Suprapubic skin (tissue), 3 donors: ENCODE results near the gene AFF2.

Source experiments
- POLR2A ChIP-seq, 2 donors: fragments of 450-650 bp; IDR thresholded peaks; one replicate each; pipeline ENCODE4 v1.6.1; 2017; ENCODE audit warnings: antibody characterized with exemption in 2 of 2, mild to moderate bottlenecking in 2 of 2, moderate library complexity in 2 of 2
- TF ChIP-seq, protein P1 (sequence below), 2 donors: fragments of 200-600 bp in 1 of 2; fragments of 450-650 bp in 1 of 2; sonication (generic) in 1 of 2; IDR thresholded peaks; one replicate each; pipeline ENCODE4 v1.5.1; 2016 to 2019; ENCODE audit warnings: antibody characterized with exemption in 2 of 2, mild to moderate bottlenecking in 1 of 2, moderate library complexity in 1 of 2

DNA sequence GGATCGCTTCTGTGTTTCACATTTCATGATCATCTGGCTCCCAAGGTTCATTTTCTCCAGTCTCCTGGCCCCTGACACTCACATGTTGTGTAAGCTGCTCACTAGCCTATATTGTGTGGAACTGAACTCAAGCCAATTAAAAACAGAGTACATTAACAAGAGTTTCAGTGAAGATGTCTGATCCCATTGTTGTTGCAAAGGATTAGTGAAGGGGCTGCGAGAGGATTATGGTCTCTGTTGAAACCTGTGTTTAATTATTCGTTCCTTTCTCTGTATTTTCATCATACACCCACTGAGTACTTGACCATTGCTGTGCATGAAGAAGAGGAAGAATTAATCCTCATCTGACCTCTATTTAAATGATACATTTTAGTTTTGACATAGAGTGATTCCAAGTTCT lies 54.7 kb downstream of the AFF2 start:
- TF ChIP-seq, protein P1, sequence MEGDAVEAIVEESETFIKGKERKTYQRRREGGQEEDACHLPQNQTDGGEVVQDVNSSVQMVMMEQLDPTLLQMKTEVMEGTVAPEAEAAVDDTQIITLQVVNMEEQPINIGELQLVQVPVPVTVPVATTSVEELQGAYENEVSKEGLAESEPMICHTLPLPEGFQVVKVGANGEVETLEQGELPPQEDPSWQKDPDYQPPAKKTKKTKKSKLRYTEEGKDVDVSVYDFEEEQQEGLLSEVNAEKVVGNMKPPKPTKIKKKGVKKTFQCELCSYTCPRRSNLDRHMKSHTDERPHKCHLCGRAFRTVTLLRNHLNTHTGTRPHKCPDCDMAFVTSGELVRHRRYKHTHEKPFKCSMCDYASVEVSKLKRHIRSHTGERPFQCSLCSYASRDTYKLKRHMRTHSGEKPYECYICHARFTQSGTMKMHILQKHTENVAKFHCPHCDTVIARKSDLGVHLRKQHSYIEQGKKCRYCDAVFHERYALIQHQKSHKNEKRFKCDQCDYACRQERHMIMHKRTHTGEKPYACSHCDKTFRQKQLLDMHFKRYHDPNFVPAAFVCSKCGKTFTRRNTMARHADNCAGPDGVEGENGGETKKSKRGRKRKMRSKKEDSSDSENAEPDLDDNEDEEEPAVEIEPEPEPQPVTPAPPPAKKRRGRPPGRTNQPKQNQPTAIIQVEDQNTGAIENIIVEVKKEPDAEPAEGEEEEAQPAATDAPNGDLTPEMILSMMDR (IDR thresholded peaks at IDR 0.05): no peak
- no peak for TF ChIP-seq POLR2A (IDR thresholded peaks at IDR 0.05)
